IMR-90 (cell line): ENCODE data around the gene CDT1. TPM values are rescaled to one million over a fixed set of nuclear protein-coding genes. Genes with fewer than 3 reads are reported as not detected.

Experiments used
- ATAC-seq: fragments of 200-7000 bp; cut with Tn5 transposase; 2 replicates; pipeline ENCODE4 v1.9.1; 2020; ENCODE audit warnings: low read depth, mild to moderate bottlenecking, moderate library complexity
- BruUV-seq: library from RNA; stranded (reverse); fragments of 400-500 nt; replicated peaks from 2 replicates; lab custom pipeline; 2021; lab: Mats Ljungman, UMichigan
- CTCF ChIA-PET: fragments of 300-600 bp; formaldehyde crosslinking; extraction: SDS; loops from one replicate; lab custom pipeline; 2021; ENCODE audit warnings: antibody characterized with exemption; lab: Yijun Ruan, JAX
- POLR2A ChIA-PET: fragments of 300-600 bp; sonication (Branson Sonifier 250); formaldehyde crosslinking; loops from one replicate; lab custom pipeline; 2022; ENCODE audit warnings: antibody characterized with exemption; ENCODE audit not compliant: unreplicated experiment; lab: Charles Lee
- DNase-seq: peaks from one replicate; pipeline ENCODE4 v3.0.0; 2013
- H2AFZ ChIP-seq: replicated peaks from 2 replicates; pipeline ENCODE3; 2013; ENCODE audit warnings: low read length, mild to moderate bottlenecking; ENCODE audit not compliant: poor library complexity
- H2AK5ac ChIP-seq: 2 replicates; pipeline ENCODE4 v1.6.1; 2013; ENCODE audit warnings: low read depth, low read length, inconsistent platforms
- H2AK9ac ChIP-seq: replicated peaks from 2 replicates; pipeline ENCODE3; 2013; ENCODE audit warnings: mild to moderate bottlenecking, low read depth, low read length, moderate library complexity; ENCODE audit not compliant: poor library complexity
- H2BK120ac ChIP-seq: 2 replicates; pipeline ENCODE4 v1.6.1; 2013; ENCODE audit warnings: low read depth, low read length, inconsistent platforms
- H2BK15ac ChIP-seq: 3 replicates; pipeline ENCODE4 v1.6.1; 2013; ENCODE audit warnings: low read depth, low read length, inconsistent platforms
- H2BK20ac ChIP-seq: 2 replicates; pipeline ENCODE4 v1.6.1; 2013; ENCODE audit warnings: low read depth, mild to moderate bottlenecking, inconsistent platforms, low read length, moderate library complexity
- H2BK5ac ChIP-seq: 2 replicates; pipeline ENCODE4 v1.6.1; 2013; ENCODE audit warnings: mild to moderate bottlenecking, low read depth, low read length, inconsistent platforms; ENCODE audit not compliant: poor library complexity, severe bottlenecking
- H3K14ac ChIP-seq: replicated peaks from 2 replicates; pipeline ENCODE4 v1.6.1; 2013; ENCODE audit warnings: low read depth, low read length, inconsistent platforms
- H3K18ac ChIP-seq: 2 replicates; pipeline ENCODE4 v1.6.1; 2013; ENCODE audit warnings: low read depth, low read length, control low read depth
- H3K23ac ChIP-seq: 2 replicates; pipeline ENCODE4 v1.6.1; 2013; ENCODE audit warnings: low read depth, low read length, inconsistent platforms
- H3K27ac ChIP-seq: 2 replicates; pipeline ENCODE4 v1.5.1; 2013; ENCODE audit warnings: mild to moderate bottlenecking, control low read depth, low read length; ENCODE audit not compliant: insufficient read depth
- H3K27me3 ChIP-seq: 2 replicates; pipeline ENCODE4 v1.6.1; 2013; ENCODE audit warnings: low read length; ENCODE audit not compliant: control insufficient read depth, insufficient read depth
- H3K36me3 ChIP-seq: 2 replicates; pipeline ENCODE4 v1.6.1; 2013; ENCODE audit warnings: low read length, mixed read lengths; ENCODE audit not compliant: control insufficient read depth, insufficient read depth
- H3K4ac ChIP-seq: 2 replicates; pipeline ENCODE4 v1.6.1; 2013; ENCODE audit warnings: low read depth, low read length, inconsistent platforms
- H3K4me1 ChIP-seq: 2 replicates; pipeline ENCODE4 v1.6.1; 2013; ENCODE audit warnings: low read length, mixed read lengths; ENCODE audit not compliant: control insufficient read depth, insufficient read depth
- H3K4me2 ChIP-seq: 2 replicates; pipeline ENCODE4 v1.6.1; 2013; ENCODE audit warnings: low read depth, mild to moderate bottlenecking, control low read depth, low read length, moderate library complexity
- H3K4me3 ChIP-seq: 2 replicates; pipeline ENCODE4 v1.5.1; 2013; ENCODE audit warnings: low read depth, mild to moderate bottlenecking, control low read depth, low read length, moderate library complexity; ENCODE audit not compliant: insufficient read depth
- H3K56ac ChIP-seq: 2 replicates; pipeline ENCODE4 v1.6.1; 2013; ENCODE audit warnings: low read length, inconsistent platforms; ENCODE audit not compliant: insufficient read depth; ENCODE audit errors: extremely low read depth
- H3K79me1 ChIP-seq, 2 experiments: 2 replicates each; pipeline ENCODE4 v1.6.1; 2013; ENCODE audit warnings: low read length in 2 of 2, inconsistent platforms in 1 of 2, low read depth in 1 of 2
- H3K9ac ChIP-seq: 2 replicates; pipeline ENCODE4 v1.6.1; 2013; ENCODE audit warnings: low read depth, low read length, control low read depth
- H3K9me1 ChIP-seq: 2 replicates; pipeline ENCODE4 v1.6.1; 2013; ENCODE audit warnings: low read length, inconsistent platforms; ENCODE audit not compliant: insufficient read depth
- H3K9me3 ChIP-seq: 2 replicates; pipeline ENCODE4 v1.6.1; 2013; ENCODE audit warnings: low read length; ENCODE audit not compliant: control insufficient read depth, insufficient read depth
- H4K20me1 ChIP-seq: 2 replicates; pipeline ENCODE4 v1.6.1; 2013; ENCODE audit warnings: low read length, inconsistent platforms; ENCODE audit not compliant: insufficient read depth
- H4K5ac ChIP-seq: 2 replicates; pipeline ENCODE4 v1.6.1; 2013; ENCODE audit warnings: mild to moderate bottlenecking, low read depth, low read length, control low read depth
- H4K8ac ChIP-seq, 2 experiments: 2 replicates each; pipeline ENCODE4 v1.6.1; 2013; ENCODE audit warnings: low read depth in 2 of 2, low read length in 2 of 2, control low read depth in 1 of 2, inconsistent platforms in 1 of 2
- H4K91ac ChIP-seq: 2 replicates; pipeline ENCODE4 v1.6.1; 2013; ENCODE audit warnings: low read depth, low read length, inconsistent platforms; ENCODE audit not compliant: insufficient read depth
- CEBPB ChIP-seq: IDR thresholded peaks from 2 replicates; pipeline ENCODE4 v1.6.1; 2012; ENCODE audit warnings: low read depth, low read length, improper control_type of control experiment
- NFE2L2 ChIP-seq: fragments of 150-350 bp; IDR thresholded peaks from 2 replicates; pipeline ENCODE4 v1.6.1; 2016; ENCODE audit warnings: low read depth, mild to moderate bottlenecking, low read length
- WGBS, 2 experiments: methylation state at CpG; one replicate each; pipeline versions ENCODE4 v1.1.5 to v1.1.7; 2013; ENCODE audit warnings: missing lambda C conversion rate in 2 of 2; ENCODE audit not compliant: insufficient read length in 1 of 2; ENCODE audit errors: extremely low coverage in 2 of 2; 5-methylcytosine and 5-hydroxymethylcytosine counted together
- dilution Hi-C: fragments of 300-500 bp; cut with HindIII; formaldehyde crosslinking; loops from one replicate; pipeline ENCODE4 v1.14.3; 2018; ENCODE audit warnings: low sequenced_read_pairs; ENCODE audit not compliant: unreplicated experiment
- in situ Hi-C: fragments of 300-500 bp; cut with MboI; formaldehyde crosslinking; loops from 3 replicates; pipeline ENCODE4 v1.14.3; 2019; ENCODE audit warnings: low sequenced_read_pairs, inconsistent platforms, mixed read lengths
- intact Hi-C: fragments of 100-400 bp; cut with micrococcal nuclease; formaldehyde crosslinking; loops from 2 replicates; pipeline ENCODE4 v1.10.0; 2022
- polyA plus RNA-seq, 3 experiments: library from polyadenylated mRNA; depleted of rRNA; stranded (reverse); fragments of >200 nt; gene quantifications; 2 replicates each; pipeline ENCODE4 v1.2.3, GENCODE V29; 2012; ENCODE audit warnings: low replicate concordance in 1 of 3
- total RNA-seq: library from RNA; depleted of rRNA; stranded (reverse); fragments of >200 nt; gene quantifications from 2 replicates; pipeline ENCODE4 v1.2.3, GENCODE V29; 2012

The CDT1 gene
- total and polyA plus RNA-seq, 2 of the 4 experiments (the other 2 are of a cell fraction) = 3.2 to 11.8 TPM

- Histone ChIP-seq H3K27me3 (no peaks in the 10 kb centered on the region), H4K5ac (no peak overlapping the region), H4K8ac (0 out of 4 replicates have a peak overlapping the region, but pooled peaks of 1 of the 2 experiments have one; percentile 55), H3K9me3 (no peaks in the 10 kb centered on the region), H3K14ac (no peak overlapping the region), H3K4me3 (peak overlapping the region; percentile 43), H3K23ac (no peak overlapping the region; the same call in 1 of the 2 replicates), H4K20me1 (peaks cover 8% of the 10 kb centered on the region), H3K9me1 (no peaks in the 10 kb centered on the region; the same call in 1 of the 2 replicates), H2BK15ac (no peak overlapping the region), H3K4me1 (peaks cover 8% of the 10 kb centered on the region; the same call in 1 of the 2 replicates), H3K18ac (no peak overlapping the region), H2AK9ac (peak overlapping the region; percentile 98), H2BK120ac (no peak overlapping the region), H3K4me2 (peak overlapping the region; percentile 68), H3K9ac (peak overlapping the region; percentile 67; the same call in 1 of the 2 replicates), H2AK5ac (peak overlapping the region; percentile 82), H3K27ac (peak overlapping the region; percentile 37; the same call in 1 of the 2 replicates), H3K4ac (no peak overlapping the region), H2AFZ (peak overlapping the region; percentile 58), H2BK20ac (no peak overlapping the region), H2BK5ac (no peak overlapping the region), H3K36me3 (peaks cover 19% of the 10 kb centered on the region), H4K91ac (no peak overlapping the region; the same call in 1 of the 2 replicates), H3K56ac (no peak overlapping the region), H3K79me1 (peaks cover 7 to 45% of the 10 kb centered on the region in 2 experiments; a peak in 3 of 4 replicates)
- no TSS peak for BruUV-seq
- in situ Hi-C loops (no loop called here), dilution Hi-C loops (no loop called here), intact Hi-C loops (no loop called here)
- ChIA-PET POLR2A (no interaction called here), CTCF (no interaction called here)
- ATAC-seq (no peak), DNase-seq (no peak)
- 22% methylated on average over 24 of the region's 39 CpGs; no CpG with 5 or more reads in 1 of the 2 experiments for WGBS, 2 experiments
- TF ChIP-seq NFE2L2 (no peak), CEBPB (peak; percentile 44)
Measured at GRCh38 chr16:88804552-88805339, 1.2 kb downstream of the CDT1 start.
